ENCODE data around the gene TRIM67.

- TF ChIP-seq MAFK (IDR thresholded peaks at IDR 0.05; ENCODE audit: low read depth, low read length) (no peak), POLR2A (IDR thresholded peaks at IDR 0.05; ENCODE audit: low read depth, low read length) (no peak), CTCF (conservative IDR thresholded peaks at IDR 0.05; ENCODE audit: low read depth, low read length) (no peak), RAD21 (IDR thresholded peaks at IDR 0.05; ENCODE audit: low read length) (no peak), SMC3 (IDR thresholded peaks at IDR 0.05; ENCODE audit: low read depth, low read length) (no peak), CHD1 (IDR thresholded peaks at IDR 0.05; ENCODE audit: low read depth, low read length) (no peak), CEBPB (IDR thresholded peaks at IDR 0.05; ENCODE audit: low read depth, low read length) (no peak), RCOR1 (IDR thresholded peaks at IDR 0.05; ENCODE audit: insufficient replicate concordance, low read length) (no peak), NFE2L2 (IDR thresholded peaks at IDR 0.05; ENCODE audit: low read depth, low read length) (no peak), MXI1 (IDR thresholded peaks at IDR 0.05; ENCODE audit: borderline replicate concordance, low read depth, low read length) (no peak), MAZ (IDR thresholded peaks at IDR 0.05; ENCODE audit: borderline replicate concordance, low read depth, low read length) (no peak), BHLHE40 (IDR thresholded peaks at IDR 0.05; ENCODE audit: low read depth, low read length) (no peak)
Measured at GRCh38 chr1:231196307-231196706, 34.4 kb downstream of the TRIM67 start.

Data from IMR-90 (cell line).